ENCODE measurements around the gene TIMP3.

DNA sequence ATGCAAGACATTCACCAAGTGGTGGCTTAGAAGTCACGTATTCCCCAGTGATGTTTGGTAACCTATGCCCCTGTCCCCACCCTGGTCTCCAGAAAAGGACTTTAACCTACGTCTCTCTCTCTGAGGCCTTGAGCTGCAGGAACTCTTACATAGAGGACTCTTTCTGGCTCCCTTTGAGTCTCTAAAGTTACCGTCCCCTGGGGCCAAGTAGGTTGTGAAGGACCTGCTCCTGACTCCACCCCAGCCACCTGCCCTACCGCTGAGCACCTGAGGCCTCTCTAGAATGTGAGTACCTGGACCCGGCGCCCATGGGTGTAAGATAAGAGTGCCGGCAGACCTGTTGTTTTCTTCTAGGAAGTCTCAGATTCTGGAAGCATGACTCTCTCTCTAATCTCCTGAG lies 95.4 kb downstream of the TIMP3 start:
- no peak for TF ChIP-seq EZH2phosphoT487 (IDR thresholded peaks at IDR 0.05; ENCODE audit: borderline replicate concordance)
- TF ChIP-seq, protein P1, sequence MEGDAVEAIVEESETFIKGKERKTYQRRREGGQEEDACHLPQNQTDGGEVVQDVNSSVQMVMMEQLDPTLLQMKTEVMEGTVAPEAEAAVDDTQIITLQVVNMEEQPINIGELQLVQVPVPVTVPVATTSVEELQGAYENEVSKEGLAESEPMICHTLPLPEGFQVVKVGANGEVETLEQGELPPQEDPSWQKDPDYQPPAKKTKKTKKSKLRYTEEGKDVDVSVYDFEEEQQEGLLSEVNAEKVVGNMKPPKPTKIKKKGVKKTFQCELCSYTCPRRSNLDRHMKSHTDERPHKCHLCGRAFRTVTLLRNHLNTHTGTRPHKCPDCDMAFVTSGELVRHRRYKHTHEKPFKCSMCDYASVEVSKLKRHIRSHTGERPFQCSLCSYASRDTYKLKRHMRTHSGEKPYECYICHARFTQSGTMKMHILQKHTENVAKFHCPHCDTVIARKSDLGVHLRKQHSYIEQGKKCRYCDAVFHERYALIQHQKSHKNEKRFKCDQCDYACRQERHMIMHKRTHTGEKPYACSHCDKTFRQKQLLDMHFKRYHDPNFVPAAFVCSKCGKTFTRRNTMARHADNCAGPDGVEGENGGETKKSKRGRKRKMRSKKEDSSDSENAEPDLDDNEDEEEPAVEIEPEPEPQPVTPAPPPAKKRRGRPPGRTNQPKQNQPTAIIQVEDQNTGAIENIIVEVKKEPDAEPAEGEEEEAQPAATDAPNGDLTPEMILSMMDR (conservative IDR thresholded peaks at IDR 0.05; ENCODE audit: low read length): no peak
